Tibial nerve (tissue), 4 donors: ENCODE measurements around the gene RAI2.

Experiments
- EP300 ChIP-seq, 2 donors: sonication (generic); formaldehyde crosslinking; IDR thresholded peaks; one replicate each; pipeline ENCODE4 v1.6.1; 2017; ENCODE audit warnings: antibody characterized with exemption in 2 of 2, mild to moderate bottlenecking in 1 of 2
- POLR2A ChIP-seq, 2 donors: fragments of 450-650 bp; IDR thresholded peaks; one replicate each; pipeline ENCODE4 v1.6.1; 2017; ENCODE audit warnings: antibody characterized with exemption in 2 of 2, mild to moderate bottlenecking in 2 of 2, moderate library complexity in 2 of 2
- TF ChIP-seq, protein P1 (sequence below), 5 experiments: fragments of 200-600 bp in 3 of 5; fragments of 450-650 bp in 2 of 5; sonication (generic) in 3 of 5; IDR thresholded peaks; one replicate each; pipeline ENCODE4 v1.5.1; 2016 to 2019; ENCODE audit warnings: antibody characterized with exemption in 5 of 5, mild to moderate bottlenecking in 3 of 5, moderate library complexity in 2 of 5

DNA sequence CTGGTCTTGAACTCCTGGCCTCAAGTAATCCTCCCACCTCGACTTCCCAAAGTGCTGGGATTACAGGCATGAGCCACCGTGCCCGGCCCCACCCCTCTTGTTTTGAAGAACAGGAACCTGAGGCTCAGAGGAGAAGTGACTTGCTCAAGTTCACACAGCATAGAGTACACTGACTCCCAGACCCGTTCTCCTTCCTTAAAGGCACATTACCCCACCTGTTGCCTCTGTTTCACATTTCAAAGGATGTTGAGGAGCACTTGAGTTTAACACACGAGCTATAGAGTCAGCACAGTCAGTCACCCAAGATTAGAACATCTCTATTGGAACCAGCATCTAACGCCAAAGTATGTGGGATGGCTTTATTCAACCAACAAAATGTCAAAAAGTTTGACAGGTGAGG is 51.1 kb downstream of the RAI2 start:
- TF ChIP-seq, protein P1, sequence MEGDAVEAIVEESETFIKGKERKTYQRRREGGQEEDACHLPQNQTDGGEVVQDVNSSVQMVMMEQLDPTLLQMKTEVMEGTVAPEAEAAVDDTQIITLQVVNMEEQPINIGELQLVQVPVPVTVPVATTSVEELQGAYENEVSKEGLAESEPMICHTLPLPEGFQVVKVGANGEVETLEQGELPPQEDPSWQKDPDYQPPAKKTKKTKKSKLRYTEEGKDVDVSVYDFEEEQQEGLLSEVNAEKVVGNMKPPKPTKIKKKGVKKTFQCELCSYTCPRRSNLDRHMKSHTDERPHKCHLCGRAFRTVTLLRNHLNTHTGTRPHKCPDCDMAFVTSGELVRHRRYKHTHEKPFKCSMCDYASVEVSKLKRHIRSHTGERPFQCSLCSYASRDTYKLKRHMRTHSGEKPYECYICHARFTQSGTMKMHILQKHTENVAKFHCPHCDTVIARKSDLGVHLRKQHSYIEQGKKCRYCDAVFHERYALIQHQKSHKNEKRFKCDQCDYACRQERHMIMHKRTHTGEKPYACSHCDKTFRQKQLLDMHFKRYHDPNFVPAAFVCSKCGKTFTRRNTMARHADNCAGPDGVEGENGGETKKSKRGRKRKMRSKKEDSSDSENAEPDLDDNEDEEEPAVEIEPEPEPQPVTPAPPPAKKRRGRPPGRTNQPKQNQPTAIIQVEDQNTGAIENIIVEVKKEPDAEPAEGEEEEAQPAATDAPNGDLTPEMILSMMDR (IDR thresholded peaks at IDR 0.05): no peak
- TF ChIP-seq POLR2A (IDR thresholded peaks at IDR 0.05) (no peak), EP300 (IDR thresholded peaks at IDR 0.05) (no peak)
